Activated CD4-positive, alpha-beta T cell treated with anti-CD3 and anti-CD28 coated beads for 36 hours (primary cell): Measurements from ENCODE around the gene LRCH1. TPM values are rescaled to one million over a fixed set of nuclear protein-coding genes. Genes with fewer than 3 reads are reported as not detected.
A peak's percentile ranks its signal among the peaks of the same experiment; 100 is the strongest.

ENCODE experiments used
- ATAC-seq: fragments of 200-7000 bp; cut with Tn5 transposase; one replicate; pipeline ENCODE4 v1.10.0; 2021; ENCODE audit warnings: mild to moderate bottlenecking, moderate library complexity
- CTCF ChIA-PET: fragments of 350-600 bp; sonication (Branson Sonifier 250); formaldehyde crosslinking; loops from one replicate; lab custom pipeline; 2021; ENCODE audit warnings: antibody characterized with exemption; lab: Charles Lee
- POLR2A ChIA-PET: fragments of 350-600 bp; sonication (Branson Sonifier 250); formaldehyde crosslinking; loops from one replicate; lab custom pipeline; 2021; ENCODE audit warnings: antibody characterized with exemption, inconsistent platforms; lab: Charles Lee
- DNase-seq: peaks from one replicate; pipeline ENCODE4 v3.0.0-alpha.2; 2020
- H3K27ac Mint-ChIP-seq: one replicate; pipeline ENCODE4 v1.8.0; 2021; ENCODE audit warnings: mixed read lengths
- H3K27me3 Mint-ChIP-seq: one replicate; pipeline ENCODE4 v1.8.0; 2021; ENCODE audit warnings: mixed read lengths
- H3K36me3 Mint-ChIP-seq: one replicate; pipeline ENCODE4 v1.8.0; 2021; ENCODE audit warnings: low read depth, mixed read lengths
- H3K4me1 Mint-ChIP-seq: one replicate; pipeline ENCODE4 v1.8.0; 2021; ENCODE audit warnings: mixed read lengths
- H3K4me3 Mint-ChIP-seq: one replicate; pipeline ENCODE4 v1.8.0; 2021; ENCODE audit warnings: mild to moderate bottlenecking, moderate library complexity, mixed read lengths
- H3K9me3 Mint-ChIP-seq: one replicate; pipeline ENCODE4 v1.8.0; 2021; ENCODE audit warnings: low read depth, mixed read lengths
- intact Hi-C, 2 experiments: fragments of 100-400 bp; cut with DNase I in 1 of 2; cut with micrococcal nuclease in 1 of 2; formaldehyde crosslinking; loops; one replicate each; pipeline versions ENCODE4 v1.14.2 to v1.15.1; 2022 to 2024; cut with DNase I, micrococcal nuclease
- total RNA-seq, 2 experiments: library from RNA; stranded (reverse); gene quantifications; one replicate each; pipeline ENCODE4 v1.2.3, GENCODE V29; 2021

Gene LRCH1
- total RNA-seq, 2 experiments from 2014 or later: 14.8 to 16.4 TPM

DNA sequence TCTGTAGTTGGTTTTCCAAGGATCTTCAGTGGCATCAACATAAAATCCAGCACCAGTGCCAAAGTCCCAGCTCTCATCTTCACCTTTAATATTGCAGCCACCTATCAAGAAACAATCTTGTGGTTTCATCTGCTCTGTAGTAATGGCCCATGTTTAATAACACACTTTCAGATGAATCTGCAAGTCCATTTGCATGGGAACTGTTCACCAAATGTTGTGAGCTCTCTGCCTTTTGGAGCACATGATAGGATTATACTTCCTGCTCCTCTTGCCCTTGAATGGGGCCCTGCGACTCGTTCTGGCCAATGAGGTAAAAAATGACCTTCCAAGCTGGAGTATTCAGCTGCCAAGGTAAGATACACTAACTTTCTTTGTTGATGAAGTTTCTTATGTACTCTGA lies 229.7 kb downstream of the LRCH1 start:
- H3K4me1 Mint-ChIP-seq: no peaks in the 10 kb centered on the region
- ChIA-PET POLR2A (no interaction called here), CTCF (no interaction called here)
- H3K9me3 Mint-ChIP-seq: no peaks in the 10 kb centered on the region
- H3K36me3 Mint-ChIP-seq: peaks cover 57% of the 10 kb centered on the region
- DNase-seq (no peak), ATAC-seq (no peak)
- intact Hi-C loops: no loop called here
- no peak overlapping the region for H3K27ac Mint-ChIP-seq
- no peaks in the 10 kb centered on the region for H3K27me3 Mint-ChIP-seq
- H3K4me3 Mint-ChIP-seq: no peak overlapping the region

- Mint-ChIP-seq H3K27ac (no peak overlapping the region), H3K27me3 (no peaks in the 10 kb centered on the region), H3K36me3 (peaks cover 55% of the 10 kb centered on the region), H3K4me3 (no peak overlapping the region), H3K9me3 (no peaks in the 10 kb centered on the region), H3K4me1 (peaks cover 2% of the 10 kb centered on the region)
- ChIA-PET CTCF (no interaction called here), POLR2A (no interaction called here)
- intact Hi-C loops: no loop called here
- no peak for DNase-seq
- ATAC-seq: no peak
Measured at GRCh38 chr13:46783504-46783903, 230.5 kb downstream of the LRCH1 start.

DNA sequence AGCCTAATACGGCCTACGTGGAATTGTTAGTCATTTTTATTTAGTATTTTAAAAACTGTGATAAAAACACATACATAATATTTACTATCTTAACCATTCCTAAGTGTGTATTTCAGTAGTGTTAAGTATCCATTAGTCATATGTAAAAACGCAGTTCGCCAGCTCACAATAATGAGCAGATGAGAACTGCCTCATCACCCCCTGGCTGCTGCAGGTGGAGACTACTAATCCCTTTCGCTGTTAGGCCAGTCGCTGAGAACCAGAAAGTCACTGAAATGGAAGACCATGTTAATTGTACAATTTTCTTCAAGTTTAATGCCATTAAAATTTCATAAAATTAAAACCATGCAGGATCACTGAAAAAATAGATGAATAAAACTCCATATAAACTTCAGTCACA lies 242.4 kb downstream of the LRCH1 start:
- no peak overlapping the region for H3K27ac Mint-ChIP-seq
- ATAC-seq: no peak
- peak; percentile 22 for DNase-seq
- H3K36me3 Mint-ChIP-seq: peaks cover 33% of the 10 kb centered on the region
- ChIA-PET CTCF (no interaction called here), POLR2A (no interaction called here)
- peaks cover 44% of the 10 kb centered on the region for H3K4me1 Mint-ChIP-seq
- intact Hi-C loops: loop anchor here in 1 of 2 experiments (10.0 kb wide), 1 partner anchor 611 kb away; the partner anchor contains the start of gene LCP1
- no peaks in the 10 kb centered on the region for H3K27me3 Mint-ChIP-seq
- H3K4me3 Mint-ChIP-seq: peak overlapping the region; percentile 98
- H3K9me3 Mint-ChIP-seq: no peaks in the 10 kb centered on the region

DNA sequence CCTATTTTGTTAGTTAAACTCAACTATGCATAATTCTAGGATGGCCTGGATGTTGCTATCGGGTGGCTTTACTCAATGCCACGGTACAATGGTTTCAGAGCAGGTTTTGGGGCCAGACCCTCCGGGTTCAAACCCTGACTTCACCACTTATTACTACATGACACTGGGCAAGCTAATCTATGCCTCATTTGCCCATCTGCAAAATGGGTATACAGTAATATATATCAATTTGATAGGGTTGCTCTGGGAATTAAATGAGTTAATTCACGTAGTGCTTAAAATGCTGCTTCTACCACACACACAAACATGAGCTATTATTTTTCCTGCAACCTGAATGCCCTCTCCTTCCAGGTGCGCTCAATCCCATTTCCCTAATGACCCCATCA lies 243.2 kb downstream of the LRCH1 start:
- no peaks in the 10 kb centered on the region for H3K9me3 Mint-ChIP-seq
- POLR2A ChIA-PET: no interaction called here
- peak overlapping the region; percentile 98 for H3K27ac Mint-ChIP-seq
- H3K4me3 Mint-ChIP-seq: peak overlapping the region; percentile 98
- peaks cover 38% of the 10 kb centered on the region for H3K4me1 Mint-ChIP-seq
- H3K27me3 Mint-ChIP-seq: no peaks in the 10 kb centered on the region
- DNase-seq (no peak), ATAC-seq (no peak)
- H3K36me3 Mint-ChIP-seq: peaks cover 26% of the 10 kb centered on the region
- CTCF ChIA-PET: interaction anchor here (0.6 to 0.7 kb wide), 2 partner anchors 167 to 341 kb away, joined by 3 read pairs; no protein-coding TSS in a partner anchor
- intact Hi-C loops: loop anchor here in 1 of 2 experiments (2.0 to 10.0 kb wide), 3 partner anchors 611 to 1299 kb away; partner anchors contain the start of genes LCP1, MED4 and NUDT15

DNA sequence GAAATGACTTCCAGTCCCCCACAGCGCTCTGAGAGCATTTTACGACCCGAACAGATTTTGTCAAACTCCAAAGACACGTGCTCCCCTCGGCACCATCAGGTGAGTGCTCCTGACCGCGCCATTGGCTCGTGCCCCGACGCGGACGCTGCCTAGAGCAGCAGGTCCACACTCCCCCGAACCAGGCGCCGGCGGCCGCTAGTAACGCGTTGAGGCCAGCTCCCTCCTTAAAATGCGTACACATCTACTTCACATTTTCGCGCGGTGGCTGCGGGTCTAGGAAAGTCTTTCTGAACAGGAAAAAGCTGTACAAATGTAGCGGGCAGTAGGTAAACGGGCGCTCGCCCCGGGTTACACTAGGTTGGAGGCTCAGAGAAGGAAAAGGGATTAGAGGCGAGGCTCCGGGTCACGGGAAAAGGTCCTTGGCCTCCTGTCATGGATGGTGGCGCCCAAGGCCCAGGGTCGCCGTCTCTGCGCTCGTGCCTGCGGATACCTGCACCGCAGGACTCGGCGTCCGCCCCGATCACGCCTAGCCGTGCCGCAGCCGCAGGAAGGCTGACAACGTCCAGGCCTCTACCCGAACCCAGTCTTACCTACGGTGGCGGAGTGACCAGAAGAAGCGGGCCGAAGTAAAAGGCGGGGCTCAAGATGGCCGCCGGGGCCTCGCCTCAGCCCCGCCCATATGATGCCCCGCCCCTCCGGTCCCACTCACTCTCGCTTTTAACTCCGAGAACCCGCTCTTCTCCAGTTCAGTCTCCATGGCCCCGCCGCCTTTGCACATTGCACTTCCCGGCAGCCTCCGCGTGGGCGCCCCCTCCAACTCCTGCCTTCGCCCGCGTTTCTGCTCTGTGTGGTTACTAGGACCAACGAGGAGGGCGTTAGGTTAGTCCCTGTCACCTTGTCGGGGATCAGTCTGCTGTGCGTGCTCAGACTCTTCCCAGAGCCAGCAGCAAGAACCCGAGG lies 243.8 kb downstream of the LRCH1 start, which contains the start of gene ESD:
Gene ESD (minus strand): TSS at position 647 of the 960 bp plus-strand sequence. CDS start 5,748 bp downstream, outside the sequence.
- Mint-ChIP-seq H3K4me3 (peak within 1 kb of the TSS; percentile 98), H3K27me3 (no peaks in the 10 kb centered on the region), H3K27ac (peak within 1 kb of the TSS; percentile 98), H3K4me1 (peaks cover 38% of the 10 kb centered on the region), H3K36me3 (peaks cover 26% of the 10 kb centered on the region), H3K9me3 (no peaks in the 10 kb centered on the region)
- ATAC-seq (peak; percentile 95), DNase-seq (peak; percentile 97)
- ChIA-PET POLR2A (no interaction called here), CTCF (interaction anchor here (0.6 to 1.0 kb wide), 4 partner anchors 98 to 340 kb away, joined by 3 to 4 read pairs (median 3); no protein-coding TSS in a partner anchor)
- intact Hi-C loops: loop anchor here in 1 of 2 experiments (1.0 to 10.0 kb wide), 5 partner anchors 243 to 1298 kb away; partner anchors contain the start of genes LCP1, LRCH1, MED4 and NUDT15

- H3K9me3 Mint-ChIP-seq: no peaks in the 10 kb centered on the region
- peaks cover 38% of the 10 kb centered on the region for H3K4me1 Mint-ChIP-seq
- CTCF ChIA-PET: interaction anchor here (0.7 to 1.0 kb wide), 2 partner anchors 97 to 204 kb away, joined by 3 to 4 read pairs; no protein-coding TSS in a partner anchor
- POLR2A ChIA-PET: no interaction called here
- DNase-seq (no peak), ATAC-seq (no peak)
- no peaks in the 10 kb centered on the region for H3K27me3 Mint-ChIP-seq
- peaks cover 26% of the 10 kb centered on the region for H3K36me3 Mint-ChIP-seq
- H3K27ac Mint-ChIP-seq: peak overlapping the region; percentile 98
- peak overlapping the region; percentile 98 for H3K4me3 Mint-ChIP-seq
- intact Hi-C loops: loop anchor here in 1 of 2 experiments (1.0 to 10.0 kb wide), 5 partner anchors 244 to 1297 kb away; partner anchors contain the start of genes LCP1, LRCH1, MED4 and NUDT15
Measured at GRCh38 chr13:46797501-46798237, 244.7 kb downstream of the LRCH1 start.

DNA sequence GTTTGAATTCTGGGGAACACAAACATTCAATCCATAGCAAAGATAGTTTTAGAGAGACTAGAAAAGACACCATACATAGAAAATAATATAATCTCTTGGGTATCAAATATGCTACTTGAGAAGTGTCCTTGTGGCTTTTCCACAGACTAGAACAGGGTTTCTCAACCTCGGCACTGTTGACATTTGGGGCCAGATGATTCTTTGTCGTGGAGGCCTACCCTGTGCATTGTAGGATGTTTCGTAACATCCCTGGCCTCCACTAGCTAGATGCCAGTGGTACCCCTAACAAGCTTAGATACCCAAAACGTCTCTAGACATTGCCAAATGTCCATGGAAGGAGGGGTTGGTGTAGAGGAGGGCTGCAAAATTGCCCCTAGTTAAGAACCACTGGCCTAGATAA lies 246.2 kb downstream of the LRCH1 start:
- intact Hi-C loops: loop anchor here in 1 of 2 experiments (10.0 kb wide), 1 partner anchor 614 kb away; the partner anchor contains the start of gene LCP1
- Mint-ChIP-seq H3K4me1 (peaks cover 28% of the 10 kb centered on the region), H3K36me3 (peaks cover 18% of the 10 kb centered on the region), H3K27ac (no peak overlapping the region), H3K27me3 (no peaks in the 10 kb centered on the region), H3K9me3 (no peaks in the 10 kb centered on the region), H3K4me3 (no peak overlapping the region)
- ATAC-seq: no peak
- POLR2A ChIA-PET: no interaction called here
- CTCF ChIA-PET: no interaction called here
- no peak for DNase-seq

DNA sequence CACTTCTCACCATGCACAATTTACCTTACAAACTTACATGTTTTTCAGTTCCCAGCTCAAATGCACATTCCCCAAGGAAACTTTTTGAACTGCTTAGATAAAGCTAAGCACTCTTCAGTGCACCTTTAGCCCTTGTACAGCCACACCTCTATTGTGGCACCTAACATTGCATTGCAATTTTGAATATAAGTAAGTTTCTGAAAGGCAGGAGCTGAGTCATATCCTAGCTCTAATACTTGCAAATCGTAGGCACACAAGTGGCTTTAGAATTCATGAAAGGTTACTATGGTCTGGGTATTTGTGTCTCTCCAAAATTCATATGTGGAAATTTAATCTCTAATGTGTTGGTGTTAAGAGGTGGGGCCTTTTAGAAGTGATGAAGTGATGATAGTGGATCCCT lies 248.9 kb downstream of the LRCH1 start:
- Mint-ChIP-seq H3K4me3 (no peak overlapping the region), H3K36me3 (peaks cover under 1% of the 10 kb centered on the region), H3K27ac (no peak overlapping the region), H3K9me3 (no peaks in the 10 kb centered on the region), H3K27me3 (no peaks in the 10 kb centered on the region), H3K4me1 (peaks cover 9% of the 10 kb centered on the region)
- ATAC-seq (no peak), DNase-seq (no peak)
- POLR2A ChIA-PET: no interaction called here
- intact Hi-C loops: no loop called here
- CTCF ChIA-PET: interaction anchor here (1.9 kb wide), 1 partner anchor 10 kb away, joined by 6 read pairs; no protein-coding TSS in a partner anchor

Other genes starting within 250 kb of the LRCH1 start
- 1 to 10 TPM; 1.0 to 1.1 TPM for gene RUBCNL, start 165.9 kb upstream of the LRCH1 start, total RNA-seq
- gene ESD, start 244.0 kb downstream of the LRCH1 start, total RNA-seq: 100 to 1,000 TPM; 150 to 162 TPM